Measurements from ENCODE around the gene TTBK1. TPM values are rescaled to one million over a fixed set of nuclear protein-coding genes. Genes with fewer than 3 reads are reported as not detected.

TTBK1 gene
- total RNA-seq, 2 donors from 2014 or later: 0.05 to 0.16 TPM

GRCh38 chr6:43283905-43284304, 40.6 kb downstream of the TTBK1 start:
- Mint-ChIP-seq H3K4me3 (no peak overlapping the region), H3K27me3 (peaks cover 46% of the 10 kb centered on the region), H3K4me1 (peaks cover 4% of the 10 kb centered on the region), H3K36me3 (ENCODE audit: low read depth) (peaks cover 4% of the 10 kb centered on the region), H3K27ac (no peak overlapping the region)
- no peaks in the 10 kb centered on the region for H3K9me3 ChIP-seq (ENCODE audit: control insufficient read depth, low read length, poor library complexity, severe bottlenecking)
- DNase-seq: no peak
- no peak for ATAC-seq

- no peak overlapping the region for H3K27ac Mint-ChIP-seq
- H3K4me1 Mint-ChIP-seq: peaks cover 4% of the 10 kb centered on the region
- H3K9me3 ChIP-seq (ENCODE audit: control insufficient read depth, low read length, poor library complexity, severe bottlenecking): no peaks in the 10 kb centered on the region
- peaks cover 4% of the 10 kb centered on the region for H3K36me3 Mint-ChIP-seq (ENCODE audit: low read depth)
- no peak for DNase-seq
- H3K4me3 Mint-ChIP-seq: no peak overlapping the region
- no peak for ATAC-seq
- H3K27me3 Mint-ChIP-seq: peaks cover 46% of the 10 kb centered on the region
These were observed 41.9 kb downstream of the TTBK1 start for GRCh38 chr6:43284991-43285781.

- no peaks in the 10 kb centered on the region for H3K9me3 ChIP-seq (ENCODE audit: control insufficient read depth, low read length, poor library complexity, severe bottlenecking)
- H3K4me3 Mint-ChIP-seq: no peak overlapping the region
- ATAC-seq (no peak), DNase-seq (no peak)
- no peaks in the 10 kb centered on the region for H3K36me3 Mint-ChIP-seq (ENCODE audit: low read depth)
- H3K27me3 Mint-ChIP-seq: peaks cover 39% of the 10 kb centered on the region
- no peak overlapping the region for H3K27ac Mint-ChIP-seq
- H3K4me1 Mint-ChIP-seq: no peaks in the 10 kb centered on the region
These were observed 42.6 kb downstream of the TTBK1 start for GRCh38 chr6:43285832-43286231.

GRCh38 chr6:43286456-43286979, 43.2 kb downstream of the TTBK1 start:
- ATAC-seq: no peak
- Mint-ChIP-seq H3K4me3 (no peak overlapping the region), H3K27ac (no peak overlapping the region), H3K4me1 (no peaks in the 10 kb centered on the region), H3K36me3 (ENCODE audit: low read depth) (no peaks in the 10 kb centered on the region), H3K27me3 (peaks cover 32% of the 10 kb centered on the region)
- H3K9me3 ChIP-seq (ENCODE audit: control insufficient read depth, low read length, poor library complexity, severe bottlenecking): no peaks in the 10 kb centered on the region
- no peak for DNase-seq

- no peaks in the 10 kb centered on the region for H3K36me3 Mint-ChIP-seq (ENCODE audit: low read depth)
- H3K4me1 Mint-ChIP-seq: no peaks in the 10 kb centered on the region
- ATAC-seq (no peak), DNase-seq (no peak)
- H3K27ac Mint-ChIP-seq: no peak overlapping the region
- no peaks in the 10 kb centered on the region for H3K9me3 ChIP-seq (ENCODE audit: control insufficient read depth, low read length, poor library complexity, severe bottlenecking)
- H3K4me3 Mint-ChIP-seq: no peak overlapping the region
- peaks cover 27% of the 10 kb centered on the region for H3K27me3 Mint-ChIP-seq
These were observed 43.9 kb downstream of the TTBK1 start for GRCh38 chr6:43286980-43287716.

GRCh38 chr6:43287717-43288679, 44.7 kb downstream of the TTBK1 start:
- ATAC-seq (no peak), DNase-seq (no peak)
- H3K4me1 Mint-ChIP-seq: no peaks in the 10 kb centered on the region
- no peak overlapping the region for H3K4me3 Mint-ChIP-seq
- peaks cover 23% of the 10 kb centered on the region for H3K27me3 Mint-ChIP-seq
- H3K36me3 Mint-ChIP-seq (ENCODE audit: low read depth): no peaks in the 10 kb centered on the region
- no peaks in the 10 kb centered on the region for H3K9me3 ChIP-seq (ENCODE audit: control insufficient read depth, low read length, poor library complexity, severe bottlenecking)
- H3K27ac Mint-ChIP-seq: no peak overlapping the region

GRCh38 chr6:43290339-43290904, 47.1 kb downstream of the TTBK1 start:
- ATAC-seq: no peak
- H3K36me3 Mint-ChIP-seq (ENCODE audit: low read depth): no peaks in the 10 kb centered on the region
- no peak overlapping the region for H3K4me3 Mint-ChIP-seq
- DNase-seq: no peak
- no peaks in the 10 kb centered on the region for H3K4me1 Mint-ChIP-seq
- H3K27ac Mint-ChIP-seq: no peak overlapping the region
- H3K9me3 ChIP-seq (ENCODE audit: control insufficient read depth, low read length, poor library complexity, severe bottlenecking): no peaks in the 10 kb centered on the region
- H3K27me3 Mint-ChIP-seq: peaks cover 22% of the 10 kb centered on the region

GRCh38 chr6:43290905-43291355, 47.6 kb downstream of the TTBK1 start:
- Mint-ChIP-seq H3K27ac (no peak overlapping the region), H3K4me3 (no peak overlapping the region), H3K4me1 (no peaks in the 10 kb centered on the region), H3K36me3 (ENCODE audit: low read depth) (no peaks in the 10 kb centered on the region), H3K27me3 (peaks cover 17% of the 10 kb centered on the region)
- no peaks in the 10 kb centered on the region for H3K9me3 ChIP-seq (ENCODE audit: control insufficient read depth, low read length, poor library complexity, severe bottlenecking)
- no peak for ATAC-seq
- DNase-seq: no peak

- no peak for DNase-seq
- no peaks in the 10 kb centered on the region for H3K9me3 ChIP-seq (ENCODE audit: control insufficient read depth, low read length, poor library complexity, severe bottlenecking)
- Mint-ChIP-seq H3K27me3 (peaks cover 13% of the 10 kb centered on the region), H3K36me3 (ENCODE audit: low read depth) (no peaks in the 10 kb centered on the region), H3K27ac (no peak overlapping the region), H3K4me3 (no peak overlapping the region), H3K4me1 (no peaks in the 10 kb centered on the region)
- no peak for ATAC-seq
These were observed 48.4 kb downstream of the TTBK1 start for GRCh38 chr6:43291708-43292107.

GRCh38 chr6:43292341-43292740, 49.1 kb downstream of the TTBK1 start:
- ATAC-seq (no peak), DNase-seq (no peak)
- Mint-ChIP-seq H3K4me1 (no peaks in the 10 kb centered on the region), H3K27me3 (peaks cover 7% of the 10 kb centered on the region), H3K27ac (no peak overlapping the region), H3K4me3 (no peak overlapping the region), H3K36me3 (ENCODE audit: low read depth) (no peaks in the 10 kb centered on the region)
- H3K9me3 ChIP-seq (ENCODE audit: control insufficient read depth, low read length, poor library complexity, severe bottlenecking): no peaks in the 10 kb centered on the region

- Mint-ChIP-seq H3K36me3 (ENCODE audit: low read depth) (no peaks in the 10 kb centered on the region), H3K4me1 (no peaks in the 10 kb centered on the region), H3K27ac (no peak overlapping the region), H3K27me3 (peaks cover 2% of the 10 kb centered on the region), H3K4me3 (no peak overlapping the region)
- no peak for DNase-seq
- no peaks in the 10 kb centered on the region for H3K9me3 ChIP-seq (ENCODE audit: control insufficient read depth, low read length, poor library complexity, severe bottlenecking)
- ATAC-seq: no peak
These were observed 49.6 kb downstream of the TTBK1 start for GRCh38 chr6:43292763-43293318.

- no peaks in the 10 kb centered on the region for H3K36me3 Mint-ChIP-seq (ENCODE audit: low read depth)
- no peak overlapping the region for H3K27ac Mint-ChIP-seq
- no peaks in the 10 kb centered on the region for H3K4me1 Mint-ChIP-seq
- H3K27me3 Mint-ChIP-seq: peaks cover 2% of the 10 kb centered on the region
- H3K9me3 ChIP-seq (ENCODE audit: control insufficient read depth, low read length, poor library complexity, severe bottlenecking): no peaks in the 10 kb centered on the region
- no peak for ATAC-seq
- DNase-seq: no peak
- H3K4me3 Mint-ChIP-seq: no peak overlapping the region
These were observed 50.4 kb downstream of the TTBK1 start for GRCh38 chr6:43293698-43294097.

All from T-helper 17 cell (primary cell).